NB4 (cell line): ENCODE measurements around the gene WRNIP1.

Experiments
- CTCF ChIP-seq: IDR thresholded peaks from one replicate; pipeline ENCODE4 v1.5.1; 2012; ENCODE audit warnings: low read depth, low read length
- MYC ChIP-seq: IDR thresholded peaks from 2 replicates; pipeline ENCODE4 v1.6.1; 2011; ENCODE audit warnings: low read depth, low read length
- POLR2A ChIP-seq: IDR thresholded peaks from 2 replicates; pipeline ENCODE4 v1.6.1; 2011; ENCODE audit warnings: mild to moderate bottlenecking; ENCODE audit not compliant: insufficient read length; ENCODE audit errors: extremely low read depth

- TF ChIP-seq POLR2A, result no peak
- no peak for TF ChIP-seq CTCF
- TF ChIP-seq MYC, result no peak
Observed at GRCh38 chr6:2827142-2827541, 61.9 kb downstream of the WRNIP1 start.
